H9 (cell line): ENCODE results near the gene GTF2F2. TPM values are rescaled to one million over a fixed set of nuclear protein-coding genes. Genes with fewer than 3 reads are reported as not detected.
A peak's percentile ranks its signal among the peaks of the same experiment; 100 is the strongest.

ENCODE experiments used
- DNase-seq: peaks from one replicate; pipeline ENCODE4 v3.0.0-alpha.2; 2017
- H2AFZ ChIP-seq: one replicate; pipeline ENCODE4 v1.6.1; 2013; ENCODE audit warnings: mild to moderate bottlenecking, low read length, control low read depth, moderate library complexity
- H2AK5ac ChIP-seq: 2 replicates; pipeline ENCODE4 v1.6.1; 2013; ENCODE audit warnings: low read length, control low read depth, mixed read lengths; ENCODE audit not compliant: insufficient read length
- H2BK120ac ChIP-seq: one replicate; pipeline ENCODE4 v1.6.1; 2013; ENCODE audit warnings: low read depth, mild to moderate bottlenecking, low read length, control low read depth, inconsistent platforms; ENCODE audit not compliant: poor library complexity, severe bottlenecking
- H2BK12ac ChIP-seq: 2 replicates; pipeline ENCODE4 v1.6.1; 2013; ENCODE audit warnings: low read length, control low read depth, mixed read lengths, low read depth; ENCODE audit not compliant: insufficient read length
- H2BK15ac ChIP-seq: 2 replicates; pipeline ENCODE4 v1.6.1; 2013; ENCODE audit warnings: low read depth, low read length, control low read depth
- H2BK20ac ChIP-seq: one replicate; pipeline ENCODE4 v1.6.1; 2013; ENCODE audit warnings: low read depth, mild to moderate bottlenecking, low read length, control low read depth, inconsistent platforms; ENCODE audit not compliant: poor library complexity, severe bottlenecking
- H2BK5ac ChIP-seq: 2 replicates; pipeline ENCODE4 v1.6.1; 2013; ENCODE audit warnings: low read length, control low read depth, mixed read lengths; ENCODE audit not compliant: insufficient read length
- H3K14ac ChIP-seq: 2 replicates; pipeline ENCODE4 v1.6.1; 2013; ENCODE audit warnings: low read length, control low read depth; ENCODE audit not compliant: insufficient read depth
- H3K18ac ChIP-seq: 2 replicates; pipeline ENCODE4 v1.6.1; 2013; ENCODE audit warnings: low read depth, mild to moderate bottlenecking, mixed read lengths, low read length, control low read depth; ENCODE audit not compliant: insufficient read length
- H3K23ac ChIP-seq: 2 replicates; pipeline ENCODE4 v1.6.1; 2013; ENCODE audit warnings: low read length, control low read depth, mixed read lengths, low read depth; ENCODE audit not compliant: insufficient read length
- H3K23me2 ChIP-seq: 2 replicates; pipeline ENCODE4 v1.6.1; 2013; ENCODE audit warnings: low read depth, mild to moderate bottlenecking, mixed read lengths, low read length, control low read depth; ENCODE audit not compliant: insufficient read length, poor library complexity, severe bottlenecking
- H3K27ac ChIP-seq: 2 replicates; pipeline ENCODE4 v1.5.1; 2013; ENCODE audit warnings: low read length, control low read depth, mixed read lengths, low read depth; ENCODE audit not compliant: insufficient read length
- H3K27me3 ChIP-seq: 2 replicates; pipeline ENCODE4 v1.6.1; 2013; ENCODE audit warnings: low read length, control low read depth, inconsistent platforms; ENCODE audit not compliant: insufficient read depth
- H3K4ac ChIP-seq: 2 replicates; pipeline ENCODE4 v1.6.1; 2013; ENCODE audit warnings: low read depth, mild to moderate bottlenecking, control low read depth, inconsistent platforms, low read length, moderate library complexity
- H3K4me1 ChIP-seq: 2 replicates; pipeline ENCODE4 v1.6.1; 2013; ENCODE audit warnings: low read length, control low read depth, inconsistent platforms; ENCODE audit not compliant: insufficient read depth
- H3K4me2 ChIP-seq: 2 replicates; pipeline ENCODE4 v1.6.1; 2013; ENCODE audit warnings: low read length, control low read depth, mixed read lengths; ENCODE audit not compliant: insufficient read length, insufficient read depth
- H3K56ac ChIP-seq: 2 replicates; pipeline ENCODE4 v1.6.1; 2013; ENCODE audit warnings: low read depth, mild to moderate bottlenecking, mixed read lengths, low read length, control low read depth; ENCODE audit not compliant: insufficient read length
- H3K79me1 ChIP-seq: 2 replicates; pipeline ENCODE4 v1.6.1; 2013; ENCODE audit warnings: low read depth, mild to moderate bottlenecking, moderate library complexity, low read length, control low read depth, inconsistent platforms; ENCODE audit not compliant: insufficient read depth, poor library complexity, severe bottlenecking
- H3K79me2 ChIP-seq: 2 replicates; pipeline ENCODE4 v1.6.1; 2013; ENCODE audit warnings: low read length, control low read depth, inconsistent platforms; ENCODE audit not compliant: insufficient read depth
- H3K9ac ChIP-seq: 2 replicates; pipeline ENCODE4 v1.6.1; 2013; ENCODE audit warnings: low read length, control low read depth, mixed read lengths; ENCODE audit not compliant: insufficient read length; ENCODE audit errors: extremely low read depth
- H3K9me3 ChIP-seq: one replicate; pipeline ENCODE4 v1.6.1; 2013; ENCODE audit warnings: low read depth, low read length, inconsistent platforms; ENCODE audit not compliant: control insufficient read depth
- H3T11ph ChIP-seq: one replicate; pipeline ENCODE4 v1.6.1; 2013; ENCODE audit warnings: mild to moderate bottlenecking, low read length, control low read depth, inconsistent platforms
- H4K20me1 ChIP-seq: one replicate; pipeline ENCODE4 v1.6.1; 2013; ENCODE audit not compliant: control insufficient read depth, insufficient read length, insufficient read depth
- H4K5ac ChIP-seq: 2 replicates; pipeline ENCODE4 v1.6.1; 2013; ENCODE audit warnings: low read depth, mild to moderate bottlenecking, mixed read lengths, low read length, control low read depth; ENCODE audit not compliant: insufficient read length
- H4K8ac ChIP-seq: replicated peaks from 2 replicates; pipeline ENCODE4 v1.6.1; 2013; ENCODE audit warnings: low read length, control low read depth, mixed read lengths, low read depth; ENCODE audit not compliant: insufficient read length
- H4K91ac ChIP-seq: 2 replicates; pipeline ENCODE4 v1.6.1; 2013; ENCODE audit warnings: low read depth, mild to moderate bottlenecking, moderate library complexity, mixed read lengths, low read length, control low read depth; ENCODE audit not compliant: insufficient read length
- H3K27ac Mint-ChIP-seq, 3 experiments: 2 replicates in 2 of 3; 3 replicates in 1 of 3; pipeline ENCODE4 v1.8.0; 2020 to 2021; ENCODE audit warnings: mixed read lengths in 3 of 3, mild to moderate bottlenecking in 1 of 3, moderate library complexity in 1 of 3
- H3K27me3 Mint-ChIP-seq: 2 replicates; pipeline ENCODE4 v1.8.0; 2021; ENCODE audit warnings: low read depth, mild to moderate bottlenecking, moderate library complexity, mixed read lengths
- H3K36me3 Mint-ChIP-seq, 3 experiments: 2 replicates in 2 of 3; 3 replicates in 1 of 3; pipeline ENCODE4 v1.8.0; 2020 to 2021; ENCODE audit warnings: low read depth in 3 of 3, mixed read lengths in 3 of 3; ENCODE audit not compliant: insufficient read depth in 1 of 3
- H3K4me1 Mint-ChIP-seq, 2 experiments: 2 replicates each; pipeline ENCODE4 v1.8.0; 2020; ENCODE audit warnings: mixed read lengths in 2 of 2
- H3K4me3 Mint-ChIP-seq, 2 experiments: 2 replicates in 1 of 2; 3 replicates in 1 of 2; pipeline ENCODE4 v1.8.0; 2020 to 2021; ENCODE audit warnings: mild to moderate bottlenecking in 2 of 2, mixed read lengths in 2 of 2, moderate library complexity in 1 of 2
- H3K9me3 Mint-ChIP-seq, 2 experiments: 2 replicates in 1 of 2; 3 replicates in 1 of 2; pipeline ENCODE4 v1.8.0; 2020; ENCODE audit warnings: mild to moderate bottlenecking in 2 of 2, mixed read lengths in 2 of 2, moderate library complexity in 1 of 2
- CTCF ChIP-seq: fragments of 200-600 bp; sonication (generic); conservative IDR thresholded peaks from 3 replicates; pipeline ENCODE4 v1.8.0; 2021; ENCODE audit warnings: antibody characterized with exemption, mild to moderate bottlenecking
- WGBS: extraction: QIAGEN DNeasy Blood & Tissue Kit; methylation state at CpG from one replicate; pipeline ENCODE4 v1.1.7; 2013; ENCODE audit warnings: missing lambda C conversion rate, low lambda C conversion rate, mixed read lengths; ENCODE audit not compliant: insufficient read length; ENCODE audit errors: extremely low coverage; 5-methylcytosine and 5-hydroxymethylcytosine counted together
- total RNA-seq: library from RNA; stranded (reverse); gene quantifications from 2 replicates; pipeline ENCODE4 v1.2.1, GENCODE V29; 2021

Gene GTF2F2
- total RNA-seq, 1 experiment from 2014 or later: 29.6 TPM

GRCh38 chr13:45225370-45225769 lies 105.1 kb downstream of the GTF2F2 start:
- H4K20me1 ChIP-seq: no peaks in the 10 kb centered on the region
- H3K23me2 ChIP-seq: no peaks in the 10 kb centered on the region
- H3K4me2 ChIP-seq: no peak overlapping the region
- H3K9ac ChIP-seq: no peak overlapping the region
- H3K56ac ChIP-seq: no peak overlapping the region
- no peak overlapping the region for H2BK5ac ChIP-seq
- no peak overlapping the region for H4K8ac ChIP-seq
- no peak overlapping the region for H3T11ph ChIP-seq
- H3K4ac ChIP-seq: no peak overlapping the region
- H3K14ac ChIP-seq: no peak overlapping the region
- no peak for DNase-seq
- no peaks in the 10 kb centered on the region for H3K9me3 ChIP-seq
- no peak overlapping the region for H3K27ac ChIP-seq
- no peaks in the 10 kb centered on the region for H3K27me3 Mint-ChIP-seq
- no peaks in the 10 kb centered on the region for H3K9me3 Mint-ChIP-seq
- no peak for TF ChIP-seq CTCF
- no peaks in the 10 kb centered on the region for H3K4me1 ChIP-seq
- no peak overlapping the region for H3K4me3 Mint-ChIP-seq
- H2BK120ac ChIP-seq: no peak overlapping the region
- H2BK12ac ChIP-seq: no peak overlapping the region
- peaks cover 0 to 3% (median 0%) of the 10 kb centered on the region in 3 experiments; a peak in 1 of 7 replicates for H3K36me3 Mint-ChIP-seq
- H3K18ac ChIP-seq: no peak overlapping the region
- no peak overlapping the region for H4K91ac ChIP-seq
- H2BK20ac ChIP-seq: no peak overlapping the region
- no peak overlapping the region for H2AK5ac ChIP-seq
- no peak overlapping the region for H2BK15ac ChIP-seq
- 0 out of 7 replicates have a peak overlapping the region, but pooled peaks of 1 of the 3 experiments have one; percentile 26 for H3K27ac Mint-ChIP-seq
- no peaks in the 10 kb centered on the region for H3K79me1 ChIP-seq
- no CpG with 5 or more reads among the region's 4 CpGs for WGBS
- no peaks in the 10 kb centered on the region for H3K79me2 ChIP-seq
- no peak overlapping the region for H4K5ac ChIP-seq
- H3K23ac ChIP-seq: no peak overlapping the region
- no peaks in the 10 kb centered on the region for H3K27me3 ChIP-seq
- peaks cover 8 to 20% of the 10 kb centered on the region in 2 experiments for H3K4me1 Mint-ChIP-seq
- no peak overlapping the region for H2AFZ ChIP-seq
